8988T (cell line): Measurements from ENCODE around the gene ZNF474.

Experiments
- DNase-seq: peaks from one replicate; pipeline ENCODE4 v3.0.0; 2011

The ZNF474 gene

GRCh38 chr5:122119205-122119604 lies 10.1 kb upstream of the ZNF474 start:
- no peak for DNase-seq

GRCh38 chr5:122120493-122120892 lies 8.9 kb upstream of the ZNF474 start:
- DNase-seq, result no peak

- DNase-seq, result no peak
These were observed 8.4 kb upstream of the ZNF474 start for GRCh38 chr5:122120957-122121356.

GRCh38 chr5:122121479-122122465 lies 7.6 kb upstream of the ZNF474 start:
- no peak for DNase-seq

GRCh38 chr5:122124766-122125165 lies 4.6 kb upstream of the ZNF474 start:
- no peak for DNase-seq

- no peak for DNase-seq
These were observed 3.1 kb upstream of the ZNF474 start for GRCh38 chr5:122126177-122126755.

- DNase-seq, result no peak
These were observed 2.5 kb upstream of the ZNF474 start for GRCh38 chr5:122126756-122127321.

GRCh38 chr5:122130152-122130551 lies 806 bp downstream of the ZNF474 start:
- no peak for DNase-seq

GRCh38 chr5:122137702-122138101 lies 8.4 kb downstream of the ZNF474 start:
- DNase-seq, result no peak

GRCh38 chr5:122138356-122138755 lies 9.0 kb downstream of the ZNF474 start:
- DNase-seq, result no peak

- no peak for DNase-seq
These were observed 11.6 kb downstream of the ZNF474 start for GRCh38 chr5:122140900-122141299.

- no peak for DNase-seq
These were observed 12.4 kb downstream of the ZNF474 start for GRCh38 chr5:122141751-122142150.

GRCh38 chr5:122142480-122143164 lies 13.3 kb downstream of the ZNF474 start:
- DNase-seq, result no peak

- DNase-seq, result no peak
These were observed 14.9 kb downstream of the ZNF474 start for GRCh38 chr5:122144236-122144635.

GRCh38 chr5:122145906-122146305 lies 16.6 kb downstream of the ZNF474 start:
- no peak for DNase-seq

- DNase-seq, result no peak
These were observed 20.2 kb downstream of the ZNF474 start for GRCh38 chr5:122149321-122150090.

GRCh38 chr5:122150215-122150614 lies 20.9 kb downstream of the ZNF474 start:
- no peak for DNase-seq

- DNase-seq, result no peak
These were observed 22.3 kb downstream of the ZNF474 start for GRCh38 chr5:122151640-122152039.

GRCh38 chr5:122152266-122152900 lies 23.0 kb downstream of the ZNF474 start:
- DNase-seq, result no peak

GRCh38 chr5:122153230-122153629 lies 23.9 kb downstream of the ZNF474 start:
- no peak for DNase-seq

GRCh38 chr5:122153774-122154173 lies 24.4 kb downstream of the ZNF474 start:
- no peak for DNase-seq

GRCh38 chr5:122154491-122154890 lies 25.1 kb downstream of the ZNF474 start:
- DNase-seq, result no peak
